NCI-H1048 (cell line): ENCODE measurements around the gene LAMA3.

ENCODE experiments used
- DNase-seq: peaks from one replicate; lab custom pipeline; 2025; lab: John Stamatoyannopoulos, UW

LAMA3 gene

DNA sequence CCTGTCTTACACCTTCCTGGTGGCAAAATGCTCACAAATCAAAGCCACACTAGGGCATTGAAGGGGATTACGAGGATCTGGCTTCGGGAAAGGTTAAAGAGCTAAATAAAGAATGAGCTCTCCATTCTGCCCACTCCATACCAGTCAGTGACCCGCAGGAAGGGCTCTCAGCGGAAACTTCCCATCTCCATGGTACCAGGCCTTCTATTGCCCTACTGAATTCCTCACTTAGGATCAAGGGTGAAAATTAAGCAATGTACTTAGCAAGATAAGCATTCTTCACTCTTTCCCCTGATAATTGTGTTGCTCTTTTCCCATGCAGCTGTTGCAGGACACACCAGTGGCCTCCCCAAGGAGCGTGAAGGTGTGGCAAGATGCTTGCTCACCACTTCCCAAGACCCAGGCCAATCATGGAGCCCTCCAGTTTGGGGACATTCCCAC, 249.7 kb downstream of the LAMA3 start:
- DNase-seq = no peak

DNA sequence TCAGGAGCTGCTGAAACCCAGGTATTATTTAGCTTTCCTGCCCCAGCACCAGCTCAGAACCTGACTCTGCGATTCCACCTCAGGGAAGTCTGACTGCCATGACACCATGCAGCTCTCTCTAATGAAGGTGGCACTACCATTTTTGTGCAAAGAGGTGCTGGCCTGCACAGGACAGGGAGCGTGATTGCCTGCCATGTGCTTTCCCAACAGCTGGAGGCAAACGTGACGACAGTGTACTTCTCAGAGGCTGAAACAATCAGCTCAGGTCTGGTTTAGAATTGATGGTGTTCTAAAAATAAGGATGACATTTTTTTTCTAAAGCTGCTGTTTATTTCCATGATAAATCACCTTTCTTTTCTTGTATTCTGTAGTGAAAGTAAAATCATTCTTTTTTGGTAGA, 250.1 kb downstream of the LAMA3 start:
- DNase-seq = no peak

DNA sequence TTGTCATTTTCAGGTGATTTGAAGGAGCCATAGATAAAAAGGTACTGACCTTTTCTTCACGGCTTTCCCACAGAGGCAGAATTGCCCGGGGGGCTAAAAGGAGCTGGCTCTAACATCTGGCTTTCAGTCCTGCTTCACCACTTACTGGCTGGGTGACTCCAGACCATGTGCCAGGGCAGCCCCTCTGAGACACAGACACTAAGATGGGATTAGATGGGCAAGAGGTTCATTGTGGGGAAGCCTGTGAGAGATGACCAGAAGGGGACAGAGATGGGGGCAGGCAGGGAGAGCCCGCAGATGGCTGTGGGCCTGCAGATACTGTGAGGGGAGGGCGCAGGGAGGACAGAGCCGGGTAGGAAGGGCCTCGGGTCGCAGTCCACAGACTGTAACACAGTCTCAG, 250.6 kb downstream of the LAMA3 start:
- no peak for DNase-seq

DNA sequence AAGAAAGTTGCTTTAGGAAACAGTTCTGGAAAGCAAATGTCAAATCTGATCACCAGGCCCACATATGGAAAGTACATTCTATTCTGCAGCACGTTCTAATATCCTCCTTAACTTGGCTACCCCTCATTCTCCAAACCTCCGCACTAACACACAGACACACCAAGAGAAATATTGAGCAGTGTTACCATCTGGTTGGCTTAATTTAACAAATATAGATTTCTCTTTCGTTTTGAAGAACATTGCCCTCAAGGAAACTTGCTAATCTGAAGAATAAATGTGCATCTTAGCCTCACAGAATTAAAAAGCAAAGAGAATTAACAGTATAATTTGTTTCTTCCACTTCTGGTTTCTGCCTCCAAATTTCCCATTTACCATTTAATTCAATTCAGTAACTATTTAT, 252.5 kb downstream of the LAMA3 start:
- DNase-seq = no peak

GRCh38 chr18:23943104-23943503, 253.9 kb downstream of the LAMA3 start:
- DNase-seq = no peak

- no peak for DNase-seq
Measured at GRCh38 chr18:23943903-23944624, 254.8 kb downstream of the LAMA3 start.

DNA sequence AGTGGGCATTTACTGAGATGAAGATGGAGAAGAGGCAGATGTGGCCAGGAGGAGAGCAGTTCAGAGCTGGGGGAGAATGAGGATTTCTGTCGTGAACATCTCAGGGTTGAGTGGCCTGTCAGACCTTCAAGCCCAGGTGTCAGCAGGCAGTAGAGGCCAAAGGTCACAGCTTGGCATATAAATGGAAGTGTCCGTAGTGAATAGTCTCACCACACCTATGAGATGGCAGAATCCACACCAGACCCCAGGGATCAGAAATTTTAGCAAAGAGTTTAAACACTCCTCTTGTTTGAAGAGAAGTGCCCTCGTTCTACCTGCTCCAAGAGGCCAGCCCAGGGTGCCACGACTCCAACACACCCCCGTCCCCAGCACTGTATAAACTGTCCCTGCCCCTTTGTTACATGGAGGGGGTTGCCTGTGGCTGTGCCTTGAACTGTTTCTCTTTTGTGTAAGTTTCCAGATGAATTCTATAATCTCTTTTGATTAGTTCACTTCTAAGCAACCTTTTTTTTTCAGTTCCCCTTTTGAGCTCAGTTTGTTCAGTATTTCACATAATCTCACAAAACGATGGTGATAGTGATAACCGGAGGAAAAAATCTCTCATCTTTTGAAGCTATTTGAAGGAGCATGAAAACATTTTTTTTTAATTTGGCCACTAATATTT, 256.3 kb downstream of the LAMA3 start:
- no peak for DNase-seq

DNA sequence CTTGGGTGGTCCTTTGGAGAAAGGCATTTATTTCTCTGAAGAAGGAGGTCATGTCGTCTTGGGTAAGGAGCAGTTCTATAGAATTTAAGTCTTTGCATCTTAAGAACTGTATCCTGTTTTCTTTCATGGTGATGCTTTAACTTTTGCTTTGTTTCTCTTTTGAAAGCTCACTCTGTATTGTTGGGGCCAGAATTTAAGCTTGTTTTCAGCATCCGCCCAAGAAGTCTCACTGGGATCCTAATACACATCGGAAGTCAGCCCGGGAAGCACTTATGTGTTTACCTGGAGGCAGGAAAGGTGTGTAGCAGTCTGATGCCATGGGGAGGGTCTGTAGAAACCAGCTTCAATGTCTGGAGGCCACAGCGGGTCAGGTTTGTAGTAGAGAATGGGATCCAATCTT, 260.6 kb downstream of the LAMA3 start:
- DNase-seq = no peak

DNA sequence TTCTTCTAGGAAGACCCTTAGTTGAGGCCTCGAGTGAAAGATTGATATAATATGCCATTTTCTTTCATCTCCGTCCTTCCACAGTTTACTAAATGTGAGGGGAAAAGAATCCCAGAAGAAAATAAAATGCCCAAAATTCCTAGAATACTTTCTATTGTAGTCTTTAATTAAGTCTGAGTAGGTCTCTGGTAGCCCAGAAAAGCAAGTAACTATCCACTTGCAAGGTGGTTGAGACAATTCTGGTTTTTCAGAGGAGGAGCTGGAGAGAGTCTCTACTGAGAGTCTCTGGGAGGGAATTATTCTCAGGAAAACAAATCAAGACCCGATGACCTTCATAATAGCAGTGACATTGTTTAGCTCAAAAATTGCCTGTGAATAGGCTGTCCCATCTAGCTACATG, 261.4 kb downstream of the LAMA3 start:
- no peak for DNase-seq

DNA sequence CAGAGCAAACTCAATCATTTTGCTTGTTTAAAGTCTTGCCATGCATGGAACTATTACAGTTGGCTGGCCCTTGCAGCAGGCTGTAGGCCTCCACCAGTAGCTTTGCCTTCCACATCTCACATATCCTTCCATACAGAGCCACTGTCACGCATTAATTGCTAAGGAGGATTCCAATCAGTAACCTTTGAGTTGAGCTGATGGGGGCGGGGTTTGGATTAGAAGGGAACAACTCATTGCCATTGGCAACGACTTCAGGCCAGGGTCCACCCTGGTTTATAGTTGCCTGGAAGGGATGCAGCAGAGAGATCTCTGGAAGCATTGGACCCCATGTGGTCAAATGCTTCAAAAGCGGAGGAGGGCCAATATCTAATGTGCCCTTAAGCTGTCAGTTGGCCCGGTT, 262.0 kb downstream of the LAMA3 start:
- no peak for DNase-seq

DNA sequence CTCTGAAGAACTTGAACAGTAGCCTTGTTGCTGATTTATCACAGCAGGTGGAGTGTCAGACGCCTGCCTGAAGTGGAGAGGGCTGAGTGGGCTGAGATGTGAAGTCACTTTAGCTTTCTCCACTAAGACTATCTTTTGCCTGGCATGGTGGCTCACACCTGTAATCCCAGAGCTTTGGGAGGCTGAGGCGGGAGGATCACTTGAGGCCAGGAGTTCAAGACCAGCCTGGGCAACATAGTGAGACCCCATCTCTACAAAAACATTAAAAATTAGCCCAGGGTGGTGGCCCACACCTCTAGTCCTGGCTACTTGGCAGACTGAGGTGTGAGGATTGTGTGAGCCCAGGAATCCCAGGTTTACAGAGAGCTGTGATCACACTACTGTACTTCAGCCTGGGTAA, 264.7 kb downstream of the LAMA3 start:
- DNase-seq = no peak

GRCh38 chr18:23956483-23956882, 267.2 kb downstream of the LAMA3 start:
- no peak for DNase-seq

GRCh38 chr18:23958036-23958435, 268.8 kb downstream of the LAMA3 start:
- no peak for DNase-seq

DNA sequence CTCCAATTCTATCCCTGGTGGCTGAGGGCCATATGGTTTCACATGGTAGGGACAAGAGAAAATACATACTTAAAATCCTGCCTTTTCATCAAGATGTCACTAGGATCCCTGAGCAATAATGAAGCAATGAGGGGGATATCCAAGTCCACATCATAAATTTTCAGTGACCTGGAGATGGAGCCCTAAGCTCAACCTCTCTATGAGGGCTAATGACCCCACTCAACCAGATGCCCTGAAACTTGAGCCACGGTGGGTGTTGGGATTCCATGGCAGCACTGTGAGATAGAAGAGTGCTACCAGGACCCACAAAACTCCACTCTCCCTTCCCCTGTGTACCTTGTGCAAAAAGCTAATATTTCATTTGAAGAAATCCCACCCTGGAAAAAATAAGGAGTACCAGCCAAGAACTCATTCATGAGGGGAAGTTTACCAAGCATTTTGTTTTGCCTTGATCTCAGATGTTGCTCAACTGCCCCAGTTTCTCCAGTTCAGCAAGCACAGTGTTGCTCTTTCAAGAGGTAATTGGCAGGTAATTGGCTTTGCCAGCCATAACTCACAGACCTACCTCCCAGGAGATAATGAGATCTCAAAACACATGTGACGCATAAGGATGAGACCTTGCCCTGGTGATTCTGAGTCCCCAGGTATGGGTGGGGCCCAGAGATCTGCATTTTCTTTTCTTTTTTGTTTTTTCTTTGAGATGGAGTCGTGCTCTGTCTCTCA, 274.4 kb downstream of the LAMA3 start:
- no peak for DNase-seq

DNA sequence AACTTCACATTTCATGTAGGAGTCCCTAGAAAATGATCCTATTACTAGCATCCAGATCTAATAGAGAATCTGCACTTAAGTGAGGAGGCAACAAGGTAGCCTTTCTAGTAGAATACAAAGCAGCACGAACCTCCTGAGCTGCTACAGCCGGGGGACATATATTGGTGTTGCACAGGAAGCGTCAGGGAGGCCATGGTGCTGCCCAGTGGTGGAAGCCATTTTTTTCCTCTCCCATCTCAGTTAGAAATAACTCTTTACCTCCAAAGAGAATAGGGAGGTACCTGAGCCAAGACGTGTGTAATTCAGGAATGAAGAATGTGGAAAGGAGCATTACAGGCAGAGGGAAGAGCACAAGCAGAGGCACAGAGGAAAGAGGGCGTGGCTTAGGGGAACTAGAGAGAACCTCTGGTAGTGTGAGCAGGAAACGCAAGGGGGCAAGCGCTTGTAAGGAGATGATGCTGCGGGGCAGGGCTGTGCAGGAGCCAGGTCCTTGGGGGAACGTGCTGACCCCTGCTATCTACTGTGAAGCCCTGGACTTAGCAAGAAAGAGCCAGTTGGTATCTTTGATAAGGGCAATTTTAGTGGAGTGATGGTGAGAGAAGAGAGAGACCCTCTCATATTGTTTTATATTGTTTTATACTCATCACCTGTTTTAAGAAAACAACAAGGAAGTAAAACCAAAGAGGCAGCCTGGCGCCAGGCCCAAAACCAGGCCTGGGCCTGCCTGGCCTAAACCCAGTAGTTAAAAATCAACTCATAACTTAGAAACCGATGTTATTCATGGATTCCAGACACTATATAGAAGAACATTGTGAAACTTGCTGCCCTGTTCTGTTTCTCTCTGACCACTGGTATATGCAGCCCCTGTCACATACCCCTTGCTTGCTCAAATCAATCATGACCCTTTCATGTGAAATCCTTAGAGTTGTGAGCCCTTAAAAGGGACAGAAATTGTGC, 275.3 kb downstream of the LAMA3 start:
- no peak for DNase-seq

GRCh38 chr18:23966909-23967308, 277.7 kb downstream of the LAMA3 start:
- DNase-seq = no peak

DNA sequence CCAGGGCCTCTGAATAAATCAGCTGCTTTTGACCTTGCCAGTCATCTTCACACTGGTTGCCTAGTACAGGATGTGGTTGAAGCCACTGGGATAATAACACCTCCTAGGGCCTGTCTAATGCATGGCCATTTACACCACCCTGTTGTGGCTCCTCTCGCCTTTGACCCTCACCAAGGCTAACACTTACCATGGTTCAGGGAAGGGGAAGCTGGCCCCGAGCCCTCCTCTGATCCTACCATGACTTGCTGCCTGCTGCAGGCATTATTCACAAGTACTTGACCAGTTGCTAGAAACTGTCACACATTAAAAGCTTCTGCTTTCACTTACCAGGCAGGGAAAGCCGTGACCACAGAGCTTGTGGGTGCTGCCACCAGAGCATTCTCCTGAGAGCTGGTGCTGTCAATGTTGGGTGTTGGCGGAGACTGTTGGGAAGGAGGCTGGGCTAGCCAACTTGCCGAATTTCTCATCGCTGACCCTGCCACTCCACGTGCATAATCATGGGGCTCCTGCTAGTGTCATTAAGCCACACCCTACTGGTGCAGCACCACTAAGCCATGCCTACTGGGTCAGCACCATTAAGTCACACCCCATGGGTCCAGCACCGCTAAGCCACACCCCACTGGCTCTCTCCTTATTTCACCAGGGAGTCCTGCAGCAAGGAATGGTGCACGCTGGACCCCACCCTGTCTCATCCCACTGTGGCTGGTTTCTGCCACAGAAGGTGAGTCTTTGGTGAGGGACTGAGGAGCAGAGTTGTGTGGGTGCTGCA, 278.3 kb downstream of the LAMA3 start:
- DNase-seq = no peak

- no peak for DNase-seq
Measured at GRCh38 chr18:23968638-23969604, 279.7 kb downstream of the LAMA3 start.

DNA sequence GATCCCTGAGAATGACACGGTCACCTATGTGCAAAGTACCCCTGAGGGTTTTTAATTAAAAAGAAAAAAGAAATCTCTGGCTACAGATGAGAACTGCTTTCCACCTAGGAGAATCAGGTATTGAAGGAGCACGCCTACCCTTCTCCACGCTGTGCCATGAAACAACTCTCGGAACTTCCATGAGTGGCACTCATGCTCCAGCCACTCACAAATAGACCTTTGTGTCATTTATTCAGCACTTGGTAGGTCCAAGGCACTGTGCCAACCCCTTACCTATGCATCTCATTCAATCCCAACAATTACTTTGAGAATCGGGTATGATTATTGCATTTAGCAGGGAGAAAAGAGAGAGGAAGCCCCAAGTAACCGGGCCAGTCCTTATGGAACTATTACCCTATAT, 280.4 kb downstream of the LAMA3 start:
- DNase-seq = no peak
